ENCODE results near the gene EMCN.

DNA sequence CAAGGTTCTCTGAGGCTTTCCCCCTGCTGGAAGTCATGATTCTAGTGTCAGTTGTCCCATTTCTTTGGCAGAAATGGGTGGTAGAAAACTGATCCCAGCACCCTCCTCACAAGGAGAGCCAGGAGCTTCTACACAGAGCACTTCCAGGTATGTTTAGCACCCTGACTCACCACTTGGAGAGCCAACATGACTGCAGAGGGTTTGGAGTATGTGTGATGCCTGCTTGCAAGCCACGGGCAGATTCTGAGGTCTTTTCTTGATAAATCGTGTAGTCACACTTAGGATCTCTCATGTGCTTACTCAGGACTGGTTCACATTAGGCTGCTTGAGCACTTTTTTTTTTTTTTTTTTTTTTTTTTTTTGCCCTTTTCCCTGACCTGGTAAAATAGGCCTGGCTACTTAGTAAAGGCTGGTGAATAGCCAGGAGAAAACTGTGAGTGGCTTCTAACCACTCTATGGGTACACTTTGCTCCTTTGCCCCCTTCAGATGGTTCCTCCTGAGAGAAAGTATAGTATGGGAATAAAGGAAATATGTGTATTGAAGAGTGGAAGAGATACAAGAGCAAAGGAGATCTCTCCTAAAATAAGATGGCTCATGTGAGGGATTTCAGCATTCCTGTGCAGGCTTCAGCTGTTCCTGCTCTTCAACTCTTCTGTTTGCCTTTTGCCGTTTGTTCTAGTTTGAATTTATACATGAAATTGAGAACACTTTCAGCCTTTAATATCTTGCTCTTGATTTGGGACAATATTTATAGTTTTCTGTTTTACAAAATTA, 103.6 kb downstream of the EMCN start:
- TF ChIP-seq, protein P1, sequence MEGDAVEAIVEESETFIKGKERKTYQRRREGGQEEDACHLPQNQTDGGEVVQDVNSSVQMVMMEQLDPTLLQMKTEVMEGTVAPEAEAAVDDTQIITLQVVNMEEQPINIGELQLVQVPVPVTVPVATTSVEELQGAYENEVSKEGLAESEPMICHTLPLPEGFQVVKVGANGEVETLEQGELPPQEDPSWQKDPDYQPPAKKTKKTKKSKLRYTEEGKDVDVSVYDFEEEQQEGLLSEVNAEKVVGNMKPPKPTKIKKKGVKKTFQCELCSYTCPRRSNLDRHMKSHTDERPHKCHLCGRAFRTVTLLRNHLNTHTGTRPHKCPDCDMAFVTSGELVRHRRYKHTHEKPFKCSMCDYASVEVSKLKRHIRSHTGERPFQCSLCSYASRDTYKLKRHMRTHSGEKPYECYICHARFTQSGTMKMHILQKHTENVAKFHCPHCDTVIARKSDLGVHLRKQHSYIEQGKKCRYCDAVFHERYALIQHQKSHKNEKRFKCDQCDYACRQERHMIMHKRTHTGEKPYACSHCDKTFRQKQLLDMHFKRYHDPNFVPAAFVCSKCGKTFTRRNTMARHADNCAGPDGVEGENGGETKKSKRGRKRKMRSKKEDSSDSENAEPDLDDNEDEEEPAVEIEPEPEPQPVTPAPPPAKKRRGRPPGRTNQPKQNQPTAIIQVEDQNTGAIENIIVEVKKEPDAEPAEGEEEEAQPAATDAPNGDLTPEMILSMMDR (IDR thresholded peaks at IDR 0.05; ENCODE audit: insufficient read depth, low read depth, low read length), result no peak
- no peak for TF ChIP-seq EZH2 (IDR thresholded peaks at IDR 0.05; ENCODE audit: insufficient read depth, low read length)
